Posterior vena cava (tissue), 2 donors: ENCODE results near the gene DNAJC11. TPM values are rescaled to one million over a fixed set of nuclear protein-coding genes. Genes with fewer than 3 reads are reported as not detected.
A peak's percentile ranks its signal among the peaks of the same experiment; 100 is the strongest.
"Not testable (repeated sequence)": the region's sequence is repeated elsewhere in the genome, so short reads cannot be mapped to it uniquely, and the experiment has no call there.

Experiments used
- DNase-seq: peaks from one replicate; pipeline ENCODE4 v3.0.0-alpha.2; 2020; ENCODE audit warnings: low spot score
- intact Hi-C, 2 donors: fragments of 100-400 bp; cut with DNase I; formaldehyde crosslinking; loops; one replicate each; pipeline versions ENCODE4 v1.14.1 to v1.14.2; 2022 to 2023
- total RNA-seq, 2 donors: library from RNA; stranded (reverse); fragmentation: NEBNext Ultra II Directional; extraction: Animal tissue kit (Norgen Biotek cat#: 25700); gene quantifications; one replicate each; pipeline ENCODE4 v1.2.1, GENCODE V29; 2021
- donor health status: DM: yes; HTN: yes; CAD: no.
- donor health status: DM: yes; HTN: yes; CAD: no.

Gene DNAJC11
- total RNA-seq, 2 donors from 2014 or later, result 24.6 TPM

- intact Hi-C loops, result no loop called here
- peak; percentile 100 for DNase-seq
These were observed 88.1 kb downstream of the DNAJC11 start, which contains the start of gene PHF13 for GRCh38 chr1:6613361-6614018. Gene PHF13, plus strand, starts transcription at chr1:6613731. Its CDS starts 336 bp downstream, at chr1:6614067.

GRCh38 chr1:6612641-6613360, 88.8 kb downstream of the DNAJC11 start:
- intact Hi-C loops, result no loop called here
- DNase-seq, result peak; percentile 85

- DNase-seq, result peak; percentile 94
- intact Hi-C loops, result no loop called here
These were observed 97.6 kb downstream of the DNAJC11 start for GRCh38 chr1:6603915-6604558.

GRCh38 chr1:6603238-6603914, 98.2 kb downstream of the DNAJC11 start:
- intact Hi-C loops, result no loop called here
- peak; percentile 90 for DNase-seq

GRCh38 chr1:6602669-6603237, 98.9 kb downstream of the DNAJC11 start, which contains the start of gene KLHL21:
Gene KLHL21, minus strand, starts transcription at chr1:6602869. Its CDS starts 52 bp downstream, at chr1:6602817.
- intact Hi-C loops, result no loop called here
- DNase-seq, result peak; percentile 98

- peak; percentile 87 for DNase-seq
- intact Hi-C loops, result no loop called here
These were observed 99.5 kb downstream of the DNAJC11 start for GRCh38 chr1:6601923-6602668.

GRCh38 chr1:6601049-6601922, 100.3 kb downstream of the DNAJC11 start:
- intact Hi-C loops, result no loop called here
- DNase-seq, result peak; percentile 90

GRCh38 chr1:6600410-6601048, 101.1 kb downstream of the DNAJC11 start:
- peak; percentile 79 for DNase-seq
- intact Hi-C loops, result no loop called here

GRCh38 chr1:6599991-6600390, 101.6 kb downstream of the DNAJC11 start:
- intact Hi-C loops, result not testable (repeated sequence)

GRCh38 chr1:6599141-6599975, 102.3 kb downstream of the DNAJC11 start:
- no peak for DNase-seq

More at GRCh38 chr1:6599991-6600390, 101.6 kb downstream of the DNAJC11 start:
- not testable (repeated sequence) for DNase-seq

GRCh38 chr1:6597777-6598131, 103.9 kb downstream of the DNAJC11 start:
- DNase-seq, result no peak
- intact Hi-C loops, result no loop called here

More at GRCh38 chr1:6599141-6599975, 102.3 kb downstream of the DNAJC11 start:
- intact Hi-C loops, result no loop called here

GRCh38 chr1:6596886-6597776, 104.5 kb downstream of the DNAJC11 start:
- no peak for DNase-seq
- intact Hi-C loops, result no loop called here

GRCh38 chr1:6596351-6596750, 105.3 kb downstream of the DNAJC11 start:
- DNase-seq, result no peak
- intact Hi-C loops, result no loop called here

GRCh38 chr1:6594977-6595740, 106.5 kb downstream of the DNAJC11 start:
- intact Hi-C loops, result loop anchor here in 1 of 2 donors (2.0 kb wide), 1 partner anchor 42 kb away; no protein-coding TSS in a partner anchor
- DNase-seq, result no peak
